ENCODE data around the gene GATA5.

DNA sequence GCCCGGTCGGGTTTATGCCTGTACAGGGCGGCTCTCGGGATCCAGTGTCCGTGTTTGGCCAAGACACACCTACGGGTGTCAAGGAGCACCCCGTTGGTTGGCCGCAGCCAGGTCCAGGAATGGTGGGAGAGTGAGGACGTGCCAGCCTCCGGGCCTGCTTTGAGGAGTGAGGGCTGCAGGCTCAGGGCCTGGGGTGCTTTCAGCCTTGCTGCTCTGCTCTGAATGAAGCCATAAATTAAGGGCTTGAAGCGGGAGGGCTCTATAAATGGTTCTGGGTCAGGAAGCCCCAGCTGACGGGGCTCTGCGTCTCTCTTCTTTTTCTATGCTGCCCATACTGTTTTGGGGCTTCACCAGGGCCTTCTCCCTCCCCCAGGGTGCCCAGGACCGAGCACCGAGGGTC, 15.1 kb downstream of the GATA5 start:
- TF ChIP-seq, protein P1, sequence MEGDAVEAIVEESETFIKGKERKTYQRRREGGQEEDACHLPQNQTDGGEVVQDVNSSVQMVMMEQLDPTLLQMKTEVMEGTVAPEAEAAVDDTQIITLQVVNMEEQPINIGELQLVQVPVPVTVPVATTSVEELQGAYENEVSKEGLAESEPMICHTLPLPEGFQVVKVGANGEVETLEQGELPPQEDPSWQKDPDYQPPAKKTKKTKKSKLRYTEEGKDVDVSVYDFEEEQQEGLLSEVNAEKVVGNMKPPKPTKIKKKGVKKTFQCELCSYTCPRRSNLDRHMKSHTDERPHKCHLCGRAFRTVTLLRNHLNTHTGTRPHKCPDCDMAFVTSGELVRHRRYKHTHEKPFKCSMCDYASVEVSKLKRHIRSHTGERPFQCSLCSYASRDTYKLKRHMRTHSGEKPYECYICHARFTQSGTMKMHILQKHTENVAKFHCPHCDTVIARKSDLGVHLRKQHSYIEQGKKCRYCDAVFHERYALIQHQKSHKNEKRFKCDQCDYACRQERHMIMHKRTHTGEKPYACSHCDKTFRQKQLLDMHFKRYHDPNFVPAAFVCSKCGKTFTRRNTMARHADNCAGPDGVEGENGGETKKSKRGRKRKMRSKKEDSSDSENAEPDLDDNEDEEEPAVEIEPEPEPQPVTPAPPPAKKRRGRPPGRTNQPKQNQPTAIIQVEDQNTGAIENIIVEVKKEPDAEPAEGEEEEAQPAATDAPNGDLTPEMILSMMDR (IDR thresholded peaks at IDR 0.05), result no peak
- TF ChIP-seq POLR2AphosphoS5 (IDR thresholded peaks at IDR 0.05), result no peak

All from stomach (tissue), 4 donors.